NT2/D1 (cell line): ENCODE results near the gene CHST1.

ENCODE experiments used
- YY1 ChIP-seq: IDR thresholded peaks from 2 replicates; pipeline ENCODE4 v1.6.1; 2011; ENCODE audit not compliant: insufficient read length, insufficient read depth
- ZNF274 ChIP-seq: IDR thresholded peaks from 2 replicates; pipeline ENCODE4 v1.6.1; 2011; ENCODE audit warnings: mild to moderate bottlenecking, low read depth, low read length

GRCh38 chr11:45687836-45688235 lies 22.4 kb upstream of the CHST1 start:
- TF ChIP-seq YY1, result no peak
- no peak for TF ChIP-seq ZNF274
